ENCODE data around the gene MTMR10.

MTMR10 gene

GRCh38 chr15:30901889-30902288 lies 89.5 kb downstream of the MTMR10 start:
- H3K9ac ChIP-seq (ENCODE audit: low read length), result no peak overlapping the region

GRCh38 chr15:30896211-30896606 lies 95.2 kb downstream of the MTMR10 start:
- H3K4me3 ChIP-seq (ENCODE audit: low read length), result no peak overlapping the region
- no peaks in the 10 kb centered on the region for H3K27me3 ChIP-seq (ENCODE audit: control insufficient read depth, insufficient read depth, low read length)
- H3K27ac ChIP-seq (ENCODE audit: low read depth, low read length), result no peak overlapping the region
- no peaks in the 10 kb centered on the region for H3K36me3 ChIP-seq (ENCODE audit: control insufficient read depth, insufficient read depth, low read length)
- no peaks in the 10 kb centered on the region for H3K4me1 ChIP-seq (ENCODE audit: control insufficient read depth, insufficient read depth, low read length)
- no peak overlapping the region for H3K9ac ChIP-seq (ENCODE audit: low read length)

More at GRCh38 chr15:30901889-30902288, 89.5 kb downstream of the MTMR10 start:
- no peaks in the 10 kb centered on the region for H3K4me1 ChIP-seq (ENCODE audit: control insufficient read depth, insufficient read depth, low read length)
- no peaks in the 10 kb centered on the region for H3K27me3 ChIP-seq (ENCODE audit: control insufficient read depth, insufficient read depth, low read length)
- H3K4me3 ChIP-seq (ENCODE audit: low read length), result no peak overlapping the region
- no peak overlapping the region for H3K27ac ChIP-seq (ENCODE audit: low read depth, low read length)
- no peaks in the 10 kb centered on the region for H3K36me3 ChIP-seq (ENCODE audit: control insufficient read depth, insufficient read depth, low read length)

- H3K4me3 ChIP-seq (ENCODE audit: low read length), result no peak overlapping the region
- H3K27ac ChIP-seq (ENCODE audit: low read depth, low read length), result no peak overlapping the region
- no peak overlapping the region for H3K9ac ChIP-seq (ENCODE audit: low read length)
- no peaks in the 10 kb centered on the region for H3K4me1 ChIP-seq (ENCODE audit: control insufficient read depth, insufficient read depth, low read length)
- no peaks in the 10 kb centered on the region for H3K27me3 ChIP-seq (ENCODE audit: control insufficient read depth, insufficient read depth, low read length)
- H3K36me3 ChIP-seq (ENCODE audit: control insufficient read depth, insufficient read depth, low read length), result no peaks in the 10 kb centered on the region
These were observed 95.8 kb downstream of the MTMR10 start for GRCh38 chr15:30895461-30896210.

- H3K4me1 ChIP-seq (ENCODE audit: control insufficient read depth, insufficient read depth, low read length), result no peaks in the 10 kb centered on the region
- no peaks in the 10 kb centered on the region for H3K27me3 ChIP-seq (ENCODE audit: control insufficient read depth, insufficient read depth, low read length)
- no peak overlapping the region for H3K27ac ChIP-seq (ENCODE audit: low read depth, low read length)
- no peak overlapping the region for H3K4me3 ChIP-seq (ENCODE audit: low read length)
- no peak overlapping the region for H3K9ac ChIP-seq (ENCODE audit: low read length)
- no peaks in the 10 kb centered on the region for H3K36me3 ChIP-seq (ENCODE audit: control insufficient read depth, insufficient read depth, low read length)
These were observed 102.2 kb downstream of the MTMR10 start for GRCh38 chr15:30889196-30889595.

Data from rectal smooth muscle tissue (tissue), 1 donor.